IMR-90 (cell line): ENCODE data around the gene ABCC4. TPM values are rescaled to one million over a fixed set of nuclear protein-coding genes. Genes with fewer than 3 reads are reported as not detected.

Source experiments
- ATAC-seq: fragments of 200-7000 bp; cut with Tn5 transposase; 2 replicates; pipeline ENCODE4 v1.9.1; 2020; ENCODE audit warnings: low read depth, mild to moderate bottlenecking, moderate library complexity
- BruUV-seq: library from RNA; stranded (reverse); fragments of 400-500 nt; replicated peaks from 2 replicates; lab custom pipeline; 2021; lab: Mats Ljungman, UMichigan
- CTCF ChIA-PET: fragments of 300-600 bp; formaldehyde crosslinking; extraction: SDS; loops from one replicate; lab custom pipeline; 2021; ENCODE audit warnings: antibody characterized with exemption; lab: Yijun Ruan, JAX
- POLR2A ChIA-PET: fragments of 300-600 bp; sonication (Branson Sonifier 250); formaldehyde crosslinking; loops from one replicate; lab custom pipeline; 2022; ENCODE audit warnings: antibody characterized with exemption; ENCODE audit not compliant: unreplicated experiment; lab: Charles Lee
- DNase-seq: peaks from one replicate; pipeline ENCODE4 v3.0.0; 2013
- H2AFZ ChIP-seq: replicated peaks from 2 replicates; pipeline ENCODE3; 2013; ENCODE audit warnings: low read length, mild to moderate bottlenecking; ENCODE audit not compliant: poor library complexity
- H2AK5ac ChIP-seq: 2 replicates; pipeline ENCODE4 v1.6.1; 2013; ENCODE audit warnings: low read depth, low read length, inconsistent platforms
- H2AK9ac ChIP-seq: replicated peaks from 2 replicates; pipeline ENCODE3; 2013; ENCODE audit warnings: mild to moderate bottlenecking, low read depth, low read length, moderate library complexity; ENCODE audit not compliant: poor library complexity
- H2BK120ac ChIP-seq: 2 replicates; pipeline ENCODE4 v1.6.1; 2013; ENCODE audit warnings: low read depth, low read length, inconsistent platforms
- H2BK15ac ChIP-seq: 3 replicates; pipeline ENCODE4 v1.6.1; 2013; ENCODE audit warnings: low read depth, low read length, inconsistent platforms
- H2BK20ac ChIP-seq: 2 replicates; pipeline ENCODE4 v1.6.1; 2013; ENCODE audit warnings: low read depth, mild to moderate bottlenecking, inconsistent platforms, low read length, moderate library complexity
- H2BK5ac ChIP-seq: 2 replicates; pipeline ENCODE4 v1.6.1; 2013; ENCODE audit warnings: mild to moderate bottlenecking, low read depth, low read length, inconsistent platforms; ENCODE audit not compliant: poor library complexity, severe bottlenecking
- H3K14ac ChIP-seq: replicated peaks from 2 replicates; pipeline ENCODE4 v1.6.1; 2013; ENCODE audit warnings: low read depth, low read length, inconsistent platforms
- H3K18ac ChIP-seq: 2 replicates; pipeline ENCODE4 v1.6.1; 2013; ENCODE audit warnings: low read depth, low read length, control low read depth
- H3K23ac ChIP-seq: 2 replicates; pipeline ENCODE4 v1.6.1; 2013; ENCODE audit warnings: low read depth, low read length, inconsistent platforms
- H3K27ac ChIP-seq: 2 replicates; pipeline ENCODE4 v1.5.1; 2013; ENCODE audit warnings: mild to moderate bottlenecking, control low read depth, low read length; ENCODE audit not compliant: insufficient read depth
- H3K27me3 ChIP-seq: 2 replicates; pipeline ENCODE4 v1.6.1; 2013; ENCODE audit warnings: low read length; ENCODE audit not compliant: control insufficient read depth, insufficient read depth
- H3K36me3 ChIP-seq: 2 replicates; pipeline ENCODE4 v1.6.1; 2013; ENCODE audit warnings: low read length, mixed read lengths; ENCODE audit not compliant: control insufficient read depth, insufficient read depth
- H3K4ac ChIP-seq: 2 replicates; pipeline ENCODE4 v1.6.1; 2013; ENCODE audit warnings: low read depth, low read length, inconsistent platforms
- H3K4me1 ChIP-seq: 2 replicates; pipeline ENCODE4 v1.6.1; 2013; ENCODE audit warnings: low read length, mixed read lengths; ENCODE audit not compliant: control insufficient read depth, insufficient read depth
- H3K4me2 ChIP-seq: 2 replicates; pipeline ENCODE4 v1.6.1; 2013; ENCODE audit warnings: low read depth, mild to moderate bottlenecking, control low read depth, low read length, moderate library complexity
- H3K4me3 ChIP-seq: 2 replicates; pipeline ENCODE4 v1.5.1; 2013; ENCODE audit warnings: low read depth, mild to moderate bottlenecking, control low read depth, low read length, moderate library complexity; ENCODE audit not compliant: insufficient read depth
- H3K56ac ChIP-seq: 2 replicates; pipeline ENCODE4 v1.6.1; 2013; ENCODE audit warnings: low read length, inconsistent platforms; ENCODE audit not compliant: insufficient read depth; ENCODE audit errors: extremely low read depth
- H3K79me1 ChIP-seq, 2 experiments: 2 replicates each; pipeline ENCODE4 v1.6.1; 2013; ENCODE audit warnings: low read length in 2 of 2, inconsistent platforms in 1 of 2, low read depth in 1 of 2
- H3K9ac ChIP-seq: 2 replicates; pipeline ENCODE4 v1.6.1; 2013; ENCODE audit warnings: low read depth, low read length, control low read depth
- H3K9me1 ChIP-seq: 2 replicates; pipeline ENCODE4 v1.6.1; 2013; ENCODE audit warnings: low read length, inconsistent platforms; ENCODE audit not compliant: insufficient read depth
- H3K9me3 ChIP-seq: 2 replicates; pipeline ENCODE4 v1.6.1; 2013; ENCODE audit warnings: low read length; ENCODE audit not compliant: control insufficient read depth, insufficient read depth
- H4K20me1 ChIP-seq: 2 replicates; pipeline ENCODE4 v1.6.1; 2013; ENCODE audit warnings: low read length, inconsistent platforms; ENCODE audit not compliant: insufficient read depth
- H4K5ac ChIP-seq: 2 replicates; pipeline ENCODE4 v1.6.1; 2013; ENCODE audit warnings: mild to moderate bottlenecking, low read depth, low read length, control low read depth
- H4K8ac ChIP-seq, 2 experiments: 2 replicates each; pipeline ENCODE4 v1.6.1; 2013; ENCODE audit warnings: low read depth in 2 of 2, low read length in 2 of 2, control low read depth in 1 of 2, inconsistent platforms in 1 of 2
- H4K91ac ChIP-seq: 2 replicates; pipeline ENCODE4 v1.6.1; 2013; ENCODE audit warnings: low read depth, low read length, inconsistent platforms; ENCODE audit not compliant: insufficient read depth
- BHLHE40 ChIP-seq: fragments of 150-350 bp; IDR thresholded peaks from 2 replicates; pipeline ENCODE4 v1.6.1; 2016; ENCODE audit warnings: mild to moderate bottlenecking, low read depth, low read length
- CEBPB ChIP-seq: IDR thresholded peaks from 2 replicates; pipeline ENCODE4 v1.6.1; 2012; ENCODE audit warnings: low read depth, low read length, improper control_type of control experiment
- CHD1 ChIP-seq: IDR thresholded peaks from 2 replicates; pipeline ENCODE4 v1.6.1; 2012; ENCODE audit warnings: low read depth, low read length, improper control_type of control experiment
- CTCF ChIP-seq: conservative IDR thresholded peaks from 2 replicates; pipeline ENCODE4 v1.5.1; 2012; ENCODE audit warnings: mild to moderate bottlenecking, low read depth, low read length, improper control_type of control experiment
- ELK1 ChIP-seq: fragments of 150-350 bp; IDR thresholded peaks from 2 replicates; pipeline ENCODE4 v1.6.1; 2016; ENCODE audit warnings: low read depth, mild to moderate bottlenecking, low read length, moderate library complexity, borderline replicate concordance
- FOS ChIP-seq: fragments of 150-350 bp; IDR thresholded peaks from 2 replicates; pipeline ENCODE4 v1.6.1; 2016; ENCODE audit warnings: low read depth, low read length
- MAFK ChIP-seq: IDR thresholded peaks from 2 replicates; pipeline ENCODE4 v1.6.1; 2012; ENCODE audit warnings: low read depth, low read length, improper control_type of control experiment
- MAZ ChIP-seq: IDR thresholded peaks from 2 replicates; pipeline ENCODE4 v1.6.1; 2012; ENCODE audit warnings: low read depth, mild to moderate bottlenecking, low read length, improper control_type of control experiment, moderate library complexity, borderline replicate concordance
- MXI1 ChIP-seq: IDR thresholded peaks from 2 replicates; pipeline ENCODE4 v1.6.1; 2012; ENCODE audit warnings: low read depth, mild to moderate bottlenecking, low read length, moderate library complexity, borderline replicate concordance
- NFE2L2 ChIP-seq: fragments of 150-350 bp; IDR thresholded peaks from 2 replicates; pipeline ENCODE4 v1.6.1; 2016; ENCODE audit warnings: low read depth, mild to moderate bottlenecking, low read length
- POLR2A ChIP-seq: IDR thresholded peaks from 2 replicates; pipeline ENCODE4 v1.6.1; 2012; ENCODE audit warnings: mild to moderate bottlenecking, low read depth, low read length
- RAD21 ChIP-seq: IDR thresholded peaks from 2 replicates; pipeline ENCODE4 v1.6.1; 2012; ENCODE audit warnings: low read length, improper control_type of control experiment
- RCOR1 ChIP-seq: IDR thresholded peaks from 2 replicates; pipeline ENCODE4 v1.6.1; 2012; ENCODE audit warnings: mild to moderate bottlenecking, low read length, improper control_type of control experiment; ENCODE audit not compliant: insufficient replicate concordance
- RFX5 ChIP-seq: IDR thresholded peaks from 2 replicates; pipeline ENCODE4 v1.8.0; 2012; ENCODE audit warnings: low read depth, mild to moderate bottlenecking, low read length, moderate library complexity
- SMC3 ChIP-seq: fragments of 150-350 bp; IDR thresholded peaks from 2 replicates; pipeline ENCODE4 v1.6.1; 2016; ENCODE audit warnings: low read depth, mild to moderate bottlenecking, antibody characterized with exemption, low read length, moderate library complexity
- USF2 ChIP-seq: fragments of 150-350 bp; IDR thresholded peaks from 2 replicates; pipeline ENCODE4 v1.6.1; 2017; ENCODE audit warnings: mild to moderate bottlenecking, antibody characterized with exemption, low read length, low read depth
- WGBS, 2 experiments: methylation state at CpG; one replicate each; pipeline versions ENCODE4 v1.1.5 to v1.1.7; 2013; ENCODE audit warnings: missing lambda C conversion rate in 2 of 2; ENCODE audit not compliant: insufficient read length in 1 of 2; ENCODE audit errors: extremely low coverage in 2 of 2; 5-methylcytosine and 5-hydroxymethylcytosine counted together
- dilution Hi-C: fragments of 300-500 bp; cut with HindIII; formaldehyde crosslinking; loops from one replicate; pipeline ENCODE4 v1.14.3; 2018; ENCODE audit warnings: low sequenced_read_pairs; ENCODE audit not compliant: unreplicated experiment
- in situ Hi-C: fragments of 300-500 bp; cut with MboI; formaldehyde crosslinking; loops from 3 replicates; pipeline ENCODE4 v1.14.3; 2019; ENCODE audit warnings: low sequenced_read_pairs, inconsistent platforms, mixed read lengths
- intact Hi-C: fragments of 100-400 bp; cut with micrococcal nuclease; formaldehyde crosslinking; loops from 2 replicates; pipeline ENCODE4 v1.10.0; 2022
- polyA plus RNA-seq, 3 experiments: library from polyadenylated mRNA; depleted of rRNA; stranded (reverse); fragments of >200 nt; gene quantifications; 2 replicates each; pipeline ENCODE4 v1.2.3, GENCODE V29; 2012; ENCODE audit warnings: low replicate concordance in 1 of 3
- total RNA-seq: library from RNA; depleted of rRNA; stranded (reverse); fragments of >200 nt; gene quantifications from 2 replicates; pipeline ENCODE4 v1.2.3, GENCODE V29; 2012

Gene ABCC4
- total and polyA plus RNA-seq, 2 of the 4 experiments (the other 2 are of a cell fraction) = 16.6 to 41.4 TPM

- H2AK5ac ChIP-seq = no peak overlapping the region
- intact Hi-C loops = no loop called here
- TF ChIP-seq CTCF (no peak), POLR2A (no peak), RCOR1 (no peak), MXI1 (no peak), RFX5 (no peak), CHD1 (no peak), FOS (no peak), MAZ (no peak), SMC3 (no peak), NFE2L2 (no peak), MAFK (no peak), CEBPB (no peak), BHLHE40 (no peak), ELK1 (no peak), USF2 (no peak), RAD21 (no peak)
- no peak overlapping the region for H2BK20ac ChIP-seq
- no peak overlapping the region for H2AFZ ChIP-seq
- H3K9me3 ChIP-seq = no peaks in the 10 kb centered on the region
- DNase-seq (no peak), ATAC-seq (no peak)
- H4K20me1 ChIP-seq = peaks cover 11% of the 10 kb centered on the region; the same call in 1 of the 2 replicates
- in situ Hi-C loops = no loop called here
- H2BK15ac ChIP-seq = no peak overlapping the region
- no peak overlapping the region for H3K23ac ChIP-seq
- no peak overlapping the region for H3K4me2 ChIP-seq
- no TSS peak for BruUV-seq
- H3K56ac ChIP-seq = no peak overlapping the region
- no peak overlapping the region for H4K5ac ChIP-seq
- H3K9ac ChIP-seq = no peak overlapping the region
- no peak overlapping the region for H4K91ac ChIP-seq
- POLR2A ChIA-PET = no interaction called here
- H3K36me3 ChIP-seq = peaks cover 34% of the 10 kb centered on the region
- no peak overlapping the region for H4K8ac ChIP-seq
- H3K27ac ChIP-seq = no peak overlapping the region
- CTCF ChIA-PET = no interaction called here
- no peak overlapping the region for H3K4ac ChIP-seq
- H2BK120ac ChIP-seq = no peak overlapping the region
- H3K79me1 ChIP-seq = peaks cover 14 to 60% of the 10 kb centered on the region in 2 experiments
- WGBS, 2 experiments = no CpG with 5 or more reads among the region's 2 CpGs
- H3K27me3 ChIP-seq = no peaks in the 10 kb centered on the region
- H2AK9ac ChIP-seq = no peak overlapping the region
- peak overlapping the region; percentile 12; the same call in 1 of the 2 replicates for H3K14ac ChIP-seq
- no peak overlapping the region for H3K4me3 ChIP-seq
- peaks cover 4% of the 10 kb centered on the region for H3K4me1 ChIP-seq
- H3K18ac ChIP-seq = no peak overlapping the region
- H3K9me1 ChIP-seq = peaks cover 14% of the 10 kb centered on the region
- no peak overlapping the region for H2BK5ac ChIP-seq
- dilution Hi-C loops = no loop called here
Measured at GRCh38 chr13:95181586-95181985, 119.7 kb downstream of the ABCC4 start.
